ENCODE results near the gene SLC24A3.

DNA sequence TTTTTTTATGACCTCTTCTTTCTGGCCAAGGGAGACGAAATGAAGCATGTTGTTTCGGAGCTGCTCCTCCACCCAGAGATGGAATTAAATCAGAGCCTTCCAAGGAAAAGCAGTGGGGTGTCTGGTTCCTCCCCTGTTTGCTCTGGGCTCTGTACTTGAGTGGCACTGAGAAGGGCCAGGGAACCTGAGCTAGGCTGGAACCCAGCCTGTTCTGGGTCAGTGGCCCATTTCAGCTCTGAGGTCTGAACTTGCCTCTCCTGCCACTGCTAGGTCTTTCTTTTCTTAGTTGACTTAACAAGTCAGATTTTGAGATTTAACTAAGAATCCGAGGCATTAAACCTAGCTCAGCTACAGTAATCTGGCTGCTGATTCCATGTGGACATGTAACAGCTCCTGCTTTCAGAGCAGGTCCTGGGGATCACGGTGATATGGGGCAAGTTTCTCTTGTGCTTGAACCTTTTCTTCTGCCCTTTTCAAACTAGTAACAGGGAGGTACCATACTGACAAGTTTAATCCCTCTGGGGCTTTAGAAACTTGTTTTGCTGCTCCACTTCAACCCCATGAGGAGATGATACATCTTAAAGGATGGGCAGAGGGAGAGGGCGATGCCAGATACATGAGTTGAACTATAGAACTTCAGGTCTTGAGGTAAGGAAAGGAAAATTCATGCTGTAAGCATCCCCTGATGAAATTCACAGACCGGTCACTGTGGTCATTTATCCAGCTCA is 101.1 kb downstream of the SLC24A3 start:
- TF ChIP-seq EZH2 (IDR thresholded peaks at IDR 0.05; ENCODE audit: insufficient read depth, low read length) = no peak
- TF ChIP-seq, protein P1, sequence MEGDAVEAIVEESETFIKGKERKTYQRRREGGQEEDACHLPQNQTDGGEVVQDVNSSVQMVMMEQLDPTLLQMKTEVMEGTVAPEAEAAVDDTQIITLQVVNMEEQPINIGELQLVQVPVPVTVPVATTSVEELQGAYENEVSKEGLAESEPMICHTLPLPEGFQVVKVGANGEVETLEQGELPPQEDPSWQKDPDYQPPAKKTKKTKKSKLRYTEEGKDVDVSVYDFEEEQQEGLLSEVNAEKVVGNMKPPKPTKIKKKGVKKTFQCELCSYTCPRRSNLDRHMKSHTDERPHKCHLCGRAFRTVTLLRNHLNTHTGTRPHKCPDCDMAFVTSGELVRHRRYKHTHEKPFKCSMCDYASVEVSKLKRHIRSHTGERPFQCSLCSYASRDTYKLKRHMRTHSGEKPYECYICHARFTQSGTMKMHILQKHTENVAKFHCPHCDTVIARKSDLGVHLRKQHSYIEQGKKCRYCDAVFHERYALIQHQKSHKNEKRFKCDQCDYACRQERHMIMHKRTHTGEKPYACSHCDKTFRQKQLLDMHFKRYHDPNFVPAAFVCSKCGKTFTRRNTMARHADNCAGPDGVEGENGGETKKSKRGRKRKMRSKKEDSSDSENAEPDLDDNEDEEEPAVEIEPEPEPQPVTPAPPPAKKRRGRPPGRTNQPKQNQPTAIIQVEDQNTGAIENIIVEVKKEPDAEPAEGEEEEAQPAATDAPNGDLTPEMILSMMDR (IDR thresholded peaks at IDR 0.05; ENCODE audit: insufficient read depth, low read depth, low read length) = no peak

All from astrocyte (in vitro differentiated cells and primary cell).